Stimulated activated CD4-positive, alpha-beta T cell treated with anti-CD3 and anti-CD28 coated beads, Interleukin-4, amount 100 ng/mL, for 1 hour (primary cell): Measurements from ENCODE around the gene SH2D1B.
"Not testable (repeated sequence)": the region's sequence is repeated elsewhere in the genome, so short reads cannot be mapped to it uniquely, and the experiment has no call there.

Experiments
- DNase-seq: peaks from one replicate; pipeline ENCODE4 v3.0.0-alpha.2; 2020

The SH2D1B gene

DNA sequence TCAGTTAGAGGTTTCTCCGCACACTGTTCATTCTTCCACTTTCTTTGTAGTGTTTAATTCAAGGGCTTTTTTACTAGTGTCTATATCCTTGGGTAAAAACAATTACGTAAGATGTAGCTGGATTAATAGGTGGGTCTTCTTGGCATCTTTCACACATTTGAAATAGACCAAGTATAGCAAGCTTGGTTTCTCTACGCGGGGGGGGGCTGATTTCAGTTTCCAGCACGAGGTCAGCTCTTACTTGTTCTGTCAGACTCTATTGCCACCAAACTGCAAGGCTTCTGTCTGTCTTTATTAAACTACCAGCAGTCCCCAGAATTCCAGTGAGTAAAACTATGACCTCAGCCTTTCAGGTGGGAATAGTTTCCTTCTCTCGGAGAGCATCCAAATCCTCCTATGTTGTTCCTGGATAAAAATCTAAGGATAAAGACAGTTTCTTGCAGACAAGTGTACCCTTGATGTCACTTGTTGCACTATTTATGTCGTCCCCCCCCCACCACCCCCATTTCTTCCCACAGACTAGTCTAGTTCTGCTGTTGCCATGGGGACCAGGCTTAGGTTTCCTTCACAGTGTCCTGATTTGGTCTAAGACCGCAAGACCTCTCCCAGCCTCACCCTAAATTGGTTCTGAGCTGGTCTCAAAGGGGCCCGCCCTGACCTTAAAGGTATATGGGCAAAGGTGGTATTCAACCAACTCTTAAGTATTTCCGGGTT is 52.3 kb downstream of the SH2D1B start:
- DNase-seq: no peak

GRCh38 chr1:162358928-162359327 is 53.0 kb downstream of the SH2D1B start:
- no peak for DNase-seq

DNA sequence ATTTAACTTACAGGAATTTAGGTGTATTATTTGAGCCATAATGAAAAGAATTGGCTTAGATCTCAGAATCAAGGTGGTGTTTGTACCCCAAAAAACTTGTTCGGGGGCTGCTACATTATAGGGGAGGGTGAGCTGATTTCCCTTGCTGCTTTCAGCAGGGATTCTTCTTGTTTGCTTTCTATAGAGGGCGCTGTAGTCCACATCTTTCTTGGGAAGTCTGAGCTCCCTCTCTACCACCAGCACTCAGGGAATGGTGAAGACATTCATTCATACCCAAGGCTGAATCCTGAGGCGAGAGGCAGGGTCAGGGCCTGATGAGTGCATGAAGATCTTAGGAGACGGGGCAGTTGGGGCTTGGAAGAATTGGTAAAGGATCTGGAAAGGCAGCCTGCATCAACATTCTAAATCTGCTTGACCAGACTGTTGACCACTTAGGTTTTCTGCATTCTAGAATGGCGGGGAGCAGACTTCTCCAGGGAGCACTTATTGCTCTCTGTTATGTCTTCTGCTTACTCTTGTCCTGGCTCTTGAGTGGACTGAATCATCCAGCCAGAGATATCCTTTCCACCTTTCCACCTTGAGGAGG is 54.2 kb downstream of the SH2D1B start:
- no peak for DNase-seq

- no peak for DNase-seq
These were observed 58.2 kb downstream of the SH2D1B start for GRCh38 chr1:162353702-162354101.

GRCh38 chr1:162353078-162353477 is 58.9 kb downstream of the SH2D1B start:
- no peak for DNase-seq

GRCh38 chr1:162351874-162352273 is 60.1 kb downstream of the SH2D1B start:
- DNase-seq: not testable (repeated sequence)

GRCh38 chr1:162351246-162351842 is 60.6 kb downstream of the SH2D1B start:
- no peak for DNase-seq

DNA sequence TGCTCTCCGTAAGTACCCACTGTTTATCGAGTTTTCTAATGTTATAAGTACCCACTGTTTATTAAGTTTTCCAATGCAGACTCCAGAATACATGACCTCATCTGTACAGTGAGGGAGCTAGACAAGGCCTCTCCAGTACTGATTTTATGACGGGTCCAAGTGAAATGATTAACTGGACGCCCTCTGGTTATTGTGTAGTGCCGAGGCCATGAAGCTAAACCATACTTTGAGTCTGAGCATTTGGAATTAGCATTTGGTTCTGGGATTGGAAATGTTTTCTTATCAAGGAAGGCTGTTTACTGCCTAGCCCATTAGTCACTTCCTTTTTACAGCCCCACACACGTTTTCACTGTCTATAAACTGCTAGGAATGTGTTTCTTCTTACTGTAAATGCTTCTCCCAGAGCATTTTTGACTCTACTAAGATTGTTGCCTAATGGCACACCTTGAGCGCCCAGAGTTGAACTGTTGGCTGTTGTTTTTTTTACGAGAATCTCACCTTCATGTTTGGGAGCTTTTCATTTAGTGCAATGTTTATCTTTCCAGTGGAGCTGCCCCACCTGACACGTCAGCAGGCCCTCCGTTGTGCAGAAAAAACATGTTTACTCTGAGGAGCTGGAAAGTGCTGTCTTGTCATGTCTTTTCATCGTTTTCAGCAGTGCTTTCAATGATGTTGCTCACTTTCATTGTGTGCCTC is 62.2 kb downstream of the SH2D1B start:
- DNase-seq: no peak

DNA sequence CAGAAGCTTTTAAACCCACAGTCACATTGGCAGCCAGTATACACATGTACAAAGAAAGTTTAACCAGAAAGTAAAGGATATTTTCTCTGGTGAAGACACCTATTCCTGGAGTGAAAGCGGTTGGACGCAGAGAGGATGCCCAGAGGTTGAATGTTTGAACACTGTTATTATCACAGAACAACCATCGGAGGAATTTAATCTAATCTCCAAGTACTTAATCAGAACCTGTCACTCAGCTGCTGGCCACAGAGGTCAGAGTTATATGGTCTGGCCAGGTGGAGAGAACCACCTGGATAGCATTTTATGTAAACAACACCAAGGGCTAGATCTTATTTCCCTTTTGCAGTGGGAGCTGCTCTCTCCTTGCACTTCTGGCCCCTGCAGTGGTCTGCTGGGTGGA is 64.7 kb downstream of the SH2D1B start:
- no peak for DNase-seq
